ENCODE results near the gene LRRC3. TPM values are rescaled to one million over a fixed set of nuclear protein-coding genes. Genes with fewer than 3 reads are reported as not detected.

The LRRC3 gene
- 0.40 and 0.61 TPM in 2 replicates for total RNA-seq (2022)
- Bru-seq, nascent RNA: percentile 16 among the genes with signal in this experiment
- BruChase-seq, experiment 1, labeled RNA remaining after a 6-hour chase: percentile 29 among the genes with signal in this experiment
- percentile 18 among the genes with signal in this experiment for BruChase-seq, experiment 2, labeled RNA remaining after a 2-hour chase
- long read RNA-seq: 0 reads

GRCh38 chr21:44454747-44455523 lies at the start of gene LRRC3:
Gene LRRC3, plus strand, starts transcription at chr21:44455510. Its CDS starts 1,135 bp downstream, at chr21:44456645.
- no TSS peak for BruUV-seq (replicated peaks)
- Mint-ChIP-seq H3K4me3 (ENCODE audit: low read depth, unreplicated experiment) (peak within 1 kb of the TSS; percentile 41), H3K27me3 (ENCODE audit: unreplicated experiment) (peaks cover 25% of the 10 kb centered on the region), H3K36me3 (ENCODE audit: insufficient read depth, unreplicated experiment) (peaks cover 6% of the 10 kb centered on the region), H3K27ac (ENCODE audit: unreplicated experiment) (no peak within 1 kb of the TSS), H3K9me3 (ENCODE audit: low read depth, unreplicated experiment) (no peaks in the 10 kb centered on the region), H3K4me1 (ENCODE audit: low read depth, unreplicated experiment) (no peaks in the 10 kb centered on the region)
- no peak for TF ChIP-seq CTCF (IDR thresholded peaks at IDR 0.05; ENCODE audit: unreplicated experiment)
- DNase-seq: peak; percentile 70
- intact Hi-C loops (cut with micrococcal nuclease; ENCODE audit: unreplicated experiment): no loop called here
- CTCF ChIA-PET: interaction anchor here (0.6 to 0.9 kb wide), 2 partner anchors 33 to 157 kb away, joined by 3 to 4 read pairs; no protein-coding TSS in a partner anchor

GRCh38 chr21:44405948-44406872 lies 49.1 kb upstream of the LRRC3 start:
- peaks cover 2% of the 10 kb centered on the region for H3K9me3 Mint-ChIP-seq (ENCODE audit: low read depth, unreplicated experiment)
- no peak overlapping the region for H3K4me3 Mint-ChIP-seq (ENCODE audit: low read depth, unreplicated experiment)
- CTCF ChIA-PET: no interaction called here
- H3K4me1 Mint-ChIP-seq (ENCODE audit: low read depth, unreplicated experiment): no peaks in the 10 kb centered on the region
- no TSS peak for BruUV-seq (replicated peaks)
- peaks cover 11% of the 10 kb centered on the region for H3K27me3 Mint-ChIP-seq (ENCODE audit: unreplicated experiment)
- peaks cover 10% of the 10 kb centered on the region for H3K36me3 Mint-ChIP-seq (ENCODE audit: insufficient read depth, unreplicated experiment)
- TF ChIP-seq CTCF (IDR thresholded peaks at IDR 0.05; ENCODE audit: unreplicated experiment): no peak
- no peak for DNase-seq
- intact Hi-C loops (cut with micrococcal nuclease; ENCODE audit: unreplicated experiment): no loop called here
- H3K27ac Mint-ChIP-seq (ENCODE audit: unreplicated experiment): no peak overlapping the region

- peaks cover 10% of the 10 kb centered on the region for H3K36me3 Mint-ChIP-seq (ENCODE audit: insufficient read depth, unreplicated experiment)
- H3K4me3 Mint-ChIP-seq (ENCODE audit: low read depth, unreplicated experiment): no peak overlapping the region
- DNase-seq: no peak
- CTCF ChIA-PET: no interaction called here
- H3K9me3 Mint-ChIP-seq (ENCODE audit: low read depth, unreplicated experiment): peaks cover 2% of the 10 kb centered on the region
- no TSS peak for BruUV-seq (replicated peaks)
- no peak for TF ChIP-seq CTCF (IDR thresholded peaks at IDR 0.05; ENCODE audit: unreplicated experiment)
- H3K27ac Mint-ChIP-seq (ENCODE audit: unreplicated experiment): no peak overlapping the region
- peaks cover 3% of the 10 kb centered on the region for H3K27me3 Mint-ChIP-seq (ENCODE audit: unreplicated experiment)
- H3K4me1 Mint-ChIP-seq (ENCODE audit: low read depth, unreplicated experiment): no peaks in the 10 kb centered on the region
- intact Hi-C loops (cut with micrococcal nuclease; ENCODE audit: unreplicated experiment): no loop called here
These were observed 48.4 kb upstream of the LRRC3 start for GRCh38 chr21:44406953-44407352.

GRCh38 chr21:44407493-44407892 lies 47.8 kb upstream of the LRRC3 start:
- CTCF ChIA-PET: no interaction called here
- no peak for DNase-seq
- intact Hi-C loops (cut with micrococcal nuclease; ENCODE audit: unreplicated experiment): no loop called here

More at GRCh38 chr21:44407493-44407892, 47.8 kb upstream of the LRRC3 start:
- no TSS peak for BruUV-seq (replicated peaks)
- Mint-ChIP-seq H3K4me1 (ENCODE audit: low read depth, unreplicated experiment) (no peaks in the 10 kb centered on the region), H3K9me3 (ENCODE audit: low read depth, unreplicated experiment) (peaks cover 2% of the 10 kb centered on the region), H3K27ac (ENCODE audit: unreplicated experiment) (no peak overlapping the region), H3K36me3 (ENCODE audit: insufficient read depth, unreplicated experiment) (peaks cover 10% of the 10 kb centered on the region), H3K27me3 (ENCODE audit: unreplicated experiment) (no peaks in the 10 kb centered on the region), H3K4me3 (ENCODE audit: low read depth, unreplicated experiment) (no peak overlapping the region)
- no peak for TF ChIP-seq CTCF (IDR thresholded peaks at IDR 0.05; ENCODE audit: unreplicated experiment)
